Measurements from ENCODE around the gene FOXR2.

- TF ChIP-seq CTCF (IDR thresholded peaks at IDR 0.05) (no peak), POLR2A (IDR thresholded peaks at IDR 0.05) (no peak), POLR2AphosphoS5 (IDR thresholded peaks at IDR 0.05) (no peak), EP300 (IDR thresholded peaks at IDR 0.05) (no peak)
These were observed 3.7 kb upstream of the FOXR2 start for GRCh38 chrX:55619547-55619946.
